ENCODE results near the gene AMN1. TPM values are rescaled to one million over a fixed set of nuclear protein-coding genes. Genes with fewer than 3 reads are reported as not detected.

AMN1 gene
- total RNA-seq, 1 experiment from 2014 or later: 26.9 TPM

GRCh38 chr12:31737345-31737744 lies 8.5 kb upstream of the AMN1 start:
- no peak overlapping the region for H2AFZ ChIP-seq (ENCODE audit: low read depth, low read length, poor library complexity, severe bottlenecking)
- H3K27me3 ChIP-seq (ENCODE audit: insufficient read depth, low read length): no peaks in the 10 kb centered on the region
- H3K9me3 ChIP-seq (ENCODE audit: control insufficient read depth in 1 of 2, insufficient read depth in 1 of 2, low read depth in 1 of 2, low read length in 2 of 2): no peaks in the 10 kb centered on the region
- peaks cover 26 to 65% of the 10 kb centered on the region in 2 experiments for H3K4me1 ChIP-seq (ENCODE audit: control insufficient read depth in 1 of 2, insufficient read depth in 2 of 2, low read length in 2 of 2)
- H3K4me2 ChIP-seq (ENCODE audit: low read length): no peak overlapping the region
- H3K79me2 ChIP-seq (ENCODE audit: insufficient read depth, low read length): no peaks in the 10 kb centered on the region
- ChIA-PET RAD21 (ENCODE audit: low non-redundant PET in 1 of 2, low total read pairs in 2 of 2, uncharacterized antibody in 2 of 2, unreplicated experiment in 2 of 2) (no interaction called here), CTCF (no interaction called here), POLR2A (interaction anchor here (0.6 to 6.7 kb wide), 2 partner anchors 13 to 19 kb away, joined by 5 to 54 read pairs; no protein-coding TSS in a partner anchor)
- no peaks in the 10 kb centered on the region for H3K36me3 ChIP-seq (ENCODE audit: control insufficient read depth in 1 of 2, insufficient read depth in 2 of 2, low read length in 2 of 2)
- no peaks in the 10 kb centered on the region for H4K20me1 ChIP-seq (ENCODE audit: insufficient read depth)
- intact Hi-C loops (cut with micrococcal nuclease): no loop called here
- no peak for TF ChIP-seq RAD21 (IDR thresholded peaks at IDR 0.05; ENCODE audit: low read depth)
- TF ChIP-seq FOSL1 (IDR thresholded peaks at IDR 0.05; ENCODE audit: low read depth): no peak
- no peak for TF ChIP-seq EGR1 (IDR thresholded peaks at IDR 0.05; ENCODE audit: low read depth)
- TF ChIP-seq ELF1 (IDR thresholded peaks at IDR 0.05; ENCODE audit: borderline replicate concordance, low read depth): no peak
- TF ChIP-seq MAX (IDR thresholded peaks at IDR 0.05): no peak
- TF ChIP-seq SP1 (IDR thresholded peaks at IDR 0.05; ENCODE audit: low read depth): no peak
- TF ChIP-seq SIN3A (IDR thresholded peaks at IDR 0.05; ENCODE audit: low read depth): no peak
- TF ChIP-seq SRF (IDR thresholded peaks at IDR 0.05; ENCODE audit: low read depth): no peak
- TF ChIP-seq TCF7L2 (IDR thresholded peaks at IDR 0.05; ENCODE audit: borderline replicate concordance, extremely low read depth, insufficient read depth, insufficient read length): no peak
- TF ChIP-seq POLR2A (IDR thresholded peaks at IDR 0.05; ENCODE audit: borderline replicate concordance, extremely low read depth, insufficient read depth, insufficient read length): no peak
- no peak overlapping the region for H3K27ac ChIP-seq (ENCODE audit: low read depth, low read length)
- DNase-seq (ENCODE audit: low read depth, low spot score) (no peak), ATAC-seq (no peak)
- BruUV-seq (replicated peaks): no TSS peak
- no peak overlapping the region; the same call in 1 of the 2 replicates for H3K9ac ChIP-seq (ENCODE audit: low read length)
- no peaks in the 10 kb centered on the region for H3K9me2 ChIP-seq (ENCODE audit: insufficient read depth)
- H3K4me3 ChIP-seq (replicated peaks in 1 of 2; ENCODE audit: low read depth in 1 of 2, low read length in 2 of 2): no peak overlapping the region

- Histone ChIP-seq H3K9ac (ENCODE audit: low read length) (peak overlapping the region; percentile 10; the same call in 1 of the 2 replicates), H3K4me3 (replicated peaks in 1 of 2; ENCODE audit: low read depth in 1 of 2, low read length in 2 of 2) (no peak overlapping the region), H3K9me2 (ENCODE audit: insufficient read depth) (no peaks in the 10 kb centered on the region), H3K27me3 (ENCODE audit: insufficient read depth, low read length) (no peaks in the 10 kb centered on the region), H3K4me1 (ENCODE audit: control insufficient read depth in 1 of 2, insufficient read depth in 2 of 2, low read length in 2 of 2) (peaks cover 34 to 69% of the 10 kb centered on the region in 2 experiments), H3K36me3 (ENCODE audit: control insufficient read depth in 1 of 2, insufficient read depth in 2 of 2, low read length in 2 of 2) (no peaks in the 10 kb centered on the region), H2AFZ (ENCODE audit: low read depth, low read length, poor library complexity, severe bottlenecking) (peak overlapping the region; percentile 73), H3K4me2 (ENCODE audit: low read length) (peak overlapping the region; percentile 38; the same call in 1 of the 2 replicates), H3K79me2 (ENCODE audit: insufficient read depth, low read length) (no peaks in the 10 kb centered on the region), H4K20me1 (ENCODE audit: insufficient read depth) (no peaks in the 10 kb centered on the region), H3K9me3 (ENCODE audit: control insufficient read depth in 1 of 2, insufficient read depth in 1 of 2, low read depth in 1 of 2, low read length in 2 of 2) (no peaks in the 10 kb centered on the region), H3K27ac (ENCODE audit: low read depth, low read length) (no peak overlapping the region)
- RAD21 ChIA-PET (ENCODE audit: low non-redundant PET in 1 of 2, low total read pairs in 2 of 2, uncharacterized antibody in 2 of 2, unreplicated experiment in 2 of 2): no interaction called here
- ATAC-seq: no peak
- POLR2A ChIA-PET: interaction anchor here (0.7 to 6.7 kb wide), 2 partner anchors 13 to 686 kb away, joined by 3 to 54 read pairs; no protein-coding TSS in a partner anchor
- intact Hi-C loops (cut with micrococcal nuclease): no loop called here
- no peak for DNase-seq (ENCODE audit: low read depth, low spot score)
- BruUV-seq (replicated peaks): no TSS peak
- CTCF ChIA-PET: no interaction called here
- TF ChIP-seq RAD21 (IDR thresholded peaks at IDR 0.05; ENCODE audit: low read depth): no peak
- no peak for TF ChIP-seq CTCF (IDR thresholded peaks at IDR 0.05 in 2 of 3, conservative IDR thresholded peaks at IDR 0.05 in 1 of 3; ENCODE audit: borderline replicate concordance in 1 of 3, insufficient read depth in 1 of 3, low read depth in 2 of 3, low read length in 2 of 3)
- no peak for TF ChIP-seq SRF (IDR thresholded peaks at IDR 0.05; ENCODE audit: low read depth)
- TF ChIP-seq EGR1 (IDR thresholded peaks at IDR 0.05; ENCODE audit: low read depth): no peak
- TF ChIP-seq MAX (IDR thresholded peaks at IDR 0.05): no peak; the same call in 1 of the 2 replicates
- no peak for TF ChIP-seq CBX3 (IDR thresholded peaks at IDR 0.05; ENCODE audit: low read depth)
- no peak for TF ChIP-seq ZFX (IDR thresholded peaks at IDR 0.05)
- no peak for TF ChIP-seq POLR2AphosphoS5 (IDR thresholded peaks at IDR 0.05; ENCODE audit: low read depth, low read length)
- no peak for TF ChIP-seq JUND (IDR thresholded peaks at IDR 0.05)
- no peak for TF ChIP-seq CEBPB (IDR thresholded peaks at IDR 0.05; ENCODE audit: low read depth)
- TF ChIP-seq YY1 (IDR thresholded peaks at IDR 0.05; ENCODE audit: extremely low read depth, insufficient replicate concordance, low read depth, low read length): no peak
- TF ChIP-seq TCF7L2 (IDR thresholded peaks at IDR 0.05; ENCODE audit: borderline replicate concordance, extremely low read depth, insufficient read depth, insufficient read length): no peak
- TF ChIP-seq SP1 (IDR thresholded peaks at IDR 0.05; ENCODE audit: low read depth): no peak
Measured at GRCh38 chr12:31736472-31736871, 7.7 kb upstream of the AMN1 start.
